Smooth muscle cell (in vitro differentiated cells): ENCODE data around the gene STX4. TPM values are rescaled to one million over a fixed set of nuclear protein-coding genes. Genes with fewer than 3 reads are reported as not detected.
A peak's percentile ranks its signal among the peaks of the same experiment; 100 is the strongest.

Experiments used
- DNase-seq: peaks from one replicate; lab custom pipeline; 2025; ENCODE audit not compliant: unreplicated experiment; lab: John Stamatoyannopoulos, UW
- H2AFZ ChIP-seq: fragments of 200-600 bp; sonication (generic); 2 replicates; pipeline ENCODE4 v1.6.0; 2016; ENCODE audit warnings: antibody characterized with exemption, low read depth, mild to moderate bottlenecking
- H3F3A ChIP-seq: fragments of 200-600 bp; sonication (generic); 2 replicates; pipeline ENCODE4 v1.6.0; 2017; ENCODE audit warnings: antibody characterized with exemption, low read depth
- H3K27ac ChIP-seq: fragments of 200-600 bp; sonication (generic); 2 replicates; pipeline ENCODE4 v1.5.1; 2016; ENCODE audit warnings: low read depth, mild to moderate bottlenecking
- H3K27me3 ChIP-seq: fragments of 200-600 bp; sonication (generic); 2 replicates; pipeline ENCODE4 v1.6.1; 2016; ENCODE audit warnings: low read depth, mild to moderate bottlenecking
- H3K36me3 ChIP-seq: fragments of 200-600 bp; sonication (generic); 2 replicates; pipeline ENCODE4 v1.5.1; 2016; ENCODE audit warnings: low read depth
- H3K4me1 ChIP-seq: fragments of 200-600 bp; sonication (generic); 2 replicates; pipeline ENCODE4 v1.5.1; 2016; ENCODE audit warnings: low read depth
- H3K4me2 ChIP-seq: fragments of 200-600 bp; sonication (generic); 2 replicates; pipeline ENCODE4 v1.6.0; 2016; ENCODE audit warnings: mild to moderate bottlenecking
- H3K4me3 ChIP-seq: fragments of 200-600 bp; sonication (generic); 2 replicates; pipeline ENCODE4 v1.5.1; 2016; ENCODE audit warnings: mild to moderate bottlenecking
- H3K79me2 ChIP-seq: fragments of 200-600 bp; sonication (generic); 2 replicates; pipeline ENCODE4 v1.6.0; 2016; ENCODE audit warnings: low read depth, mild to moderate bottlenecking
- H3K9ac ChIP-seq: fragments of 200-600 bp; sonication (generic); 2 replicates; pipeline ENCODE4 v1.6.0; 2016; ENCODE audit warnings: low read depth
- H3K9me3 ChIP-seq: fragments of 200-600 bp; sonication (generic); replicated peaks from 2 replicates; pipeline ENCODE4 v1.5.1; 2016; ENCODE audit warnings: low read depth
- H4K20me1 ChIP-seq: fragments of 200-600 bp; sonication (generic); 2 replicates; pipeline ENCODE4 v1.6.0; 2016; ENCODE audit warnings: low read depth
- CTCF ChIP-seq: fragments of 200-600 bp; sonication (generic); IDR thresholded peaks from 2 replicates; pipeline ENCODE4 v1.5.1; 2017; ENCODE audit warnings: borderline replicate concordance, mild to moderate bottlenecking, antibody characterized with exemption; ENCODE audit not compliant: insufficient read depth, poor library complexity, severe bottlenecking
- WGBS: methylation state at CpG from one replicate; pipeline ENCODE4 v1.1.7; 2016; ENCODE audit warnings: low lambda C conversion rate; 5-methylcytosine and 5-hydroxymethylcytosine counted together
- polyA plus RNA-seq: library from polyadenylated mRNA; unstranded; fragments of >200 nt; fragmentation: Nextera tagmentation; extraction: Ambion mirVana; gene quantifications from 2 replicates; pipeline ENCODE4 v1.2.1, GENCODE V29; 2016
- total RNA-seq: library from RNA; depleted of rRNA; stranded (reverse); fragments of >200 nt; gene quantifications from 2 replicates; pipeline ENCODE4 v1.2.3, GENCODE V29; 2014

STX4 gene
- total and polyA plus RNA-seq, 2 experiments from 2014 or later = 23.1 to 50.6 TPM

- Histone ChIP-seq H3K9ac (no peak overlapping the region), H3K4me3 (peak overlapping the region; percentile 43)
Measured at GRCh38 chr16:30985401-30986128, 47.8 kb upstream of the STX4 start.

GRCh38 chr16:30986129-30986991, 47.0 kb upstream of the STX4 start:
- Histone ChIP-seq H3K27me3 (no peaks in the 10 kb centered on the region), H4K20me1 (no peaks in the 10 kb centered on the region), H3K4me1 (peaks cover 5% of the 10 kb centered on the region), H3K27ac (no peak overlapping the region), H3F3A (no peaks in the 10 kb centered on the region), H3K9ac (no peak overlapping the region), H3K4me2 (no peak overlapping the region), H3K79me2 (no peaks in the 10 kb centered on the region), H3K9me3 (no peaks in the 10 kb centered on the region), H3K4me3 (no peak overlapping the region), H2AFZ (no peak overlapping the region), H3K36me3 (no peaks in the 10 kb centered on the region)
- no peak for TF ChIP-seq CTCF
- DNase-seq = no peak
- WGBS = 95% methylated on average over 29 of the region's 29 CpGs

More at GRCh38 chr16:30985401-30986128, 47.8 kb upstream of the STX4 start:
- Histone ChIP-seq H4K20me1 (no peaks in the 10 kb centered on the region), H3K27ac (no peak overlapping the region), H3F3A (no peaks in the 10 kb centered on the region), H3K4me1 (peaks cover 5% of the 10 kb centered on the region), H3K9me3 (no peaks in the 10 kb centered on the region), H3K4me2 (peak overlapping the region; percentile 86), H3K79me2 (no peaks in the 10 kb centered on the region), H3K27me3 (no peaks in the 10 kb centered on the region), H2AFZ (no peak overlapping the region), H3K36me3 (no peaks in the 10 kb centered on the region)
- DNase-seq = no peak
- no peak for TF ChIP-seq CTCF
- WGBS = 83% methylated on average over 19 of the region's 20 CpGs

GRCh38 chr16:30987581-30988190, 45.7 kb upstream of the STX4 start:
- H3K27ac ChIP-seq = no peak overlapping the region
- TF ChIP-seq CTCF = no peak
- H3K4me2 ChIP-seq = no peak overlapping the region
- no peak overlapping the region for H3K9ac ChIP-seq
- H3K4me3 ChIP-seq = no peak overlapping the region
- no peaks in the 10 kb centered on the region for H4K20me1 ChIP-seq
- no peaks in the 10 kb centered on the region for H3F3A ChIP-seq
- 94% methylated on average over 30 of the region's 30 CpGs for WGBS
- peaks cover 5% of the 10 kb centered on the region for H3K4me1 ChIP-seq
- no peak overlapping the region for H2AFZ ChIP-seq
- no peak for DNase-seq
- no peaks in the 10 kb centered on the region for H3K36me3 ChIP-seq
- no peaks in the 10 kb centered on the region for H3K79me2 ChIP-seq
- H3K27me3 ChIP-seq = no peaks in the 10 kb centered on the region
- no peaks in the 10 kb centered on the region for H3K9me3 ChIP-seq
